Fibroblast of villous mesenchyme (primary cell): ENCODE data around the gene GRAMD1B. TPM values are rescaled to one million over a fixed set of nuclear protein-coding genes. Genes with fewer than 3 reads are reported as not detected.
"Not testable (repeated sequence)": the region's sequence is repeated elsewhere in the genome, so short reads cannot be mapped to it uniquely, and the experiment has no call there.

Experiments
- DNase-seq: peaks from one replicate; pipeline ENCODE4 v3.0.0-alpha.2; 2010; ENCODE audit warnings: low read depth
- H3K4me3 ChIP-seq: 2 replicates; pipeline ENCODE4 v1.5.1; 2011; ENCODE audit warnings: low read depth, mild to moderate bottlenecking, low read length
- CTCF ChIP-seq: IDR thresholded peaks from 2 replicates; pipeline ENCODE4 v1.5.1; 2012; ENCODE audit warnings: low read depth, mild to moderate bottlenecking, low read length; ENCODE audit not compliant: insufficient read depth
- total RNA-seq: library from RNA; depleted of rRNA; stranded (reverse); fragments of >200 nt; gene quantifications from 2 replicates; pipeline ENCODE4 v1.2.3, GENCODE V29; 2012

The GRAMD1B gene
- total RNA-seq, 1 donor = 6.0 TPM

GRCh38 chr11:123451183-123451781, 21.2 kb downstream of the GRAMD1B start:
- no peak for TF ChIP-seq CTCF
- no peak overlapping the region for H3K4me3 ChIP-seq
- DNase-seq = no peak

- no peak for DNase-seq
- no peak overlapping the region for H3K4me3 ChIP-seq
- no peak for TF ChIP-seq CTCF
Measured at GRCh38 chr11:123452794-123453193, 22.7 kb downstream of the GRAMD1B start.

GRCh38 chr11:123454060-123454651, 24.1 kb downstream of the GRAMD1B start:
- no peak for DNase-seq
- H3K4me3 ChIP-seq = no peak overlapping the region
- TF ChIP-seq CTCF = no peak

- H3K4me3 ChIP-seq = no peak overlapping the region
- DNase-seq = no peak
- TF ChIP-seq CTCF = no peak
Measured at GRCh38 chr11:123454796-123455195, 24.7 kb downstream of the GRAMD1B start.

- not testable (repeated sequence) for H3K4me3 ChIP-seq, DNase-seq
Measured at GRCh38 chr11:123456448-123456847, 26.4 kb downstream of the GRAMD1B start.

- DNase-seq = peak; percentile 8
- no peak for TF ChIP-seq CTCF
- H3K4me3 ChIP-seq = no peak overlapping the region
Measured at GRCh38 chr11:123457187-123457770, 27.2 kb downstream of the GRAMD1B start.

GRCh38 chr11:123458501-123458900, 28.4 kb downstream of the GRAMD1B start:
- H3K4me3 ChIP-seq = no peak overlapping the region
- DNase-seq = no peak
- TF ChIP-seq CTCF = no peak
